Mucosa of stomach (tissue), 1 donor: Measurements from ENCODE around the gene TEKTIP1.

Source experiments
- H3K27me3 ChIP-seq: one replicate; pipeline ENCODE4 v1.7.0; 2013; ENCODE audit warnings: mild to moderate bottlenecking, low read length; ENCODE audit not compliant: control insufficient read depth, insufficient read depth
- H3K36me3 ChIP-seq: one replicate; pipeline ENCODE4 v1.7.0; 2013; ENCODE audit warnings: low read length; ENCODE audit not compliant: control insufficient read depth, insufficient read depth
- H3K4me1 ChIP-seq: one replicate; pipeline ENCODE4 v1.7.0; 2013; ENCODE audit warnings: mild to moderate bottlenecking, low read length; ENCODE audit not compliant: control insufficient read depth, insufficient read depth
- H3K4me3 ChIP-seq: one replicate; pipeline ENCODE4 v1.7.0; 2013; ENCODE audit warnings: low read length
- H3K9ac ChIP-seq: one replicate; pipeline ENCODE4 v1.7.0; 2013; ENCODE audit warnings: mild to moderate bottlenecking, low read length, moderate library complexity
- H3K9me3 ChIP-seq: one replicate; pipeline ENCODE4 v1.7.0; 2013; ENCODE audit warnings: mild to moderate bottlenecking, low read length, moderate library complexity; ENCODE audit not compliant: control insufficient read depth
- donor health status: Pancreatic carcinoma.

Gene TEKTIP1

DNA sequence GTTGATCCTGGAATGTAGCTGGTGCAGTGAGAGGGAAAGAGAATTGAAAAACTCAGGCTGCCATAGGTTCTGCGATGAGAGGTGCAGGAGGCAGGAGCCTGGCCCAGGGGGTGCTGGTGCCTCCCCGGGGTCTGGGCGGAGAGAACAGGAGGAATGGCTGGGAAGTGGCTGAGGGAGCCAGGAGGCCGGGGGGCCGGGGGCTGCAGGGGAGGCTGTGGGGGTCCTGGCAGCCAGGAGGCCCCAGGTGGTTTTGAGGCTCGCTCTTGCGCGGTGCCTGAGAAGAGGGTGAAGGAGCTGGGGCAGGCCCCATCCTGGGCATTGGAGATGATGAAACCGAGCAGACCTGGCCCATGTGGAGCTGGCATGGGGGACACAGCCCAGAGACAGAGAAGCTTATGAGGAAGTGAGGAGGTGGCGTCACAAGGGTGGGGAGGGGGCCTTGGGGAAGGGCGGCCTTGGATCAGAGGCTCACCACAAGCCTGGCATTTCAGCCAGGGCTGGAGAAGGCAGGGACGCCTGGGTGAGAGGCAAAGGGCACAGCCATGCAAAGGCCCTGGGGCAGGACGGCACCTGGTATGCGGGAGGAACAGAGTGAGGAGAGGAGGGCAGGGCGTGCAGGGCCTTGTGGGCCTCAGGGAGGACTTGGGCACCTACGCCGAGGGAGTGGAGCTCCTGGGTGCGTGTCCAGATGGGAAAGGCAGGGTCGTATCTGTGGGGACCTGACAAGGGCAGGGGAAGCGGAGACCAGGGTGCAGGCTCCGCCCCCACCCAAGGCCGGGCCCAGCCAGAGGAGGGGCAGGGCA, 1.3 kb upstream of the TEKTIP1 start:
- Histone ChIP-seq H3K36me3 (peaks cover 7% of the 10 kb centered on the region), H3K4me3 (no peak overlapping the region), H3K9ac (no peak overlapping the region), H3K9me3 (no peaks in the 10 kb centered on the region), H3K4me1 (no peaks in the 10 kb centered on the region), H3K27me3 (no peaks in the 10 kb centered on the region)

DNA sequence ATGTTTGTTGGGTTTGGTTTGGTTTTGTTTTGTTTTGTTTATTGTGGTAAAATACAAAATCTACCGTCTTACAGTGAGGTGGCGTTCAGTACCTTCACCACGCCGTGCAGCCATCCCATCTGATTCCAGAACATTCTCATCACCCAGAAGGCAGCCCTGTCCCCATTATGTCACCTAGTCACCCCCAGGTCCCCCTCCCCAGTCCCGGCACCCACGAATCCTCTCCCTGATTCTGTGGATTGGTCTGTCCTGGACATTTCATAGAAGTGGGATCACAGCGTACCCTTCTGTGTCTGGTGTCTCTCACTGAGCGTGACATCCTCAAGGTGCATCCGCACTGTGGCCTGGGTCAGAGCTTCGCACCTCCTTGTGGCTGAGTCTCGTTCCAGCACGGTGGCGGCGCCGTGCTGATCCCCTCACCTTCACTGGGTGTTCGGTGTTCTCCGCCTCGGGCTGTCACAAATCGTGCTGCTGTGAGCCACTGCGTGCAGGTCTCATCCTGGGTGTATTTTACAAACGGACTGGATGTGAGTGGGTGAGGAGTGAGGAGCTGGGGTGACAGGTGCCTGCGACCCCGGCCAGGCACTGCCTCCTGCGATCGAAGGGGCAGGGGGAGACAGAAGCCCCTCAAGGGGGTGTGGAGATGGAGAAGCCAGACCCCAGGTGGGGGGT, 580 bp upstream of the TEKTIP1 start:
- H3K4me1 ChIP-seq: no peaks in the 10 kb centered on the region
- H3K9ac ChIP-seq: no peak overlapping the region

DNA sequence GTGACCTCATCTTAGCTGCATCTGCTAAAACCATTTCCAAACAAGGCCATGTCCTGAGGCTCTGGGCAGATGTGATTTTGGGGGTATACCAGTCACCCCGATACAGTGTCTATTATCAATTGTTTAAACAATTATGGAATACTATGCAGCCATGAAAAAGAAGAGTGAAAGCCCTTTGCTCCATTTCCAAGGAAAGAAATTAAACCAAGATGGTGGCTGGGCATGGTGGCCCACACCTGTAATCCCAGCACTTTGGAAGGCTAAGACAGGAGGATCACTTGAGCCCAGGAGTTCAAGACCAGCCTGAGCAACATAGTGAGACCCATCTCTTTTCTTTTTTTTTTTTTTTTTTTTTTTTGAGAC, 763 bp downstream of the TEKTIP1 start:
- Histone ChIP-seq H3K9ac (no peak overlapping the region), H3K36me3 (peaks cover 7% of the 10 kb centered on the region), H3K4me1 (no peaks in the 10 kb centered on the region), H3K9me3 (no peaks in the 10 kb centered on the region), H3K4me3 (no peak overlapping the region), H3K27me3 (no peaks in the 10 kb centered on the region)

More for the DNA sequence above, 580 bp upstream of the TEKTIP1 start:
- Histone ChIP-seq H3K36me3 (peaks cover 7% of the 10 kb centered on the region), H3K27me3 (no peaks in the 10 kb centered on the region), H3K9me3 (no peaks in the 10 kb centered on the region), H3K4me3 (no peak overlapping the region)

DNA sequence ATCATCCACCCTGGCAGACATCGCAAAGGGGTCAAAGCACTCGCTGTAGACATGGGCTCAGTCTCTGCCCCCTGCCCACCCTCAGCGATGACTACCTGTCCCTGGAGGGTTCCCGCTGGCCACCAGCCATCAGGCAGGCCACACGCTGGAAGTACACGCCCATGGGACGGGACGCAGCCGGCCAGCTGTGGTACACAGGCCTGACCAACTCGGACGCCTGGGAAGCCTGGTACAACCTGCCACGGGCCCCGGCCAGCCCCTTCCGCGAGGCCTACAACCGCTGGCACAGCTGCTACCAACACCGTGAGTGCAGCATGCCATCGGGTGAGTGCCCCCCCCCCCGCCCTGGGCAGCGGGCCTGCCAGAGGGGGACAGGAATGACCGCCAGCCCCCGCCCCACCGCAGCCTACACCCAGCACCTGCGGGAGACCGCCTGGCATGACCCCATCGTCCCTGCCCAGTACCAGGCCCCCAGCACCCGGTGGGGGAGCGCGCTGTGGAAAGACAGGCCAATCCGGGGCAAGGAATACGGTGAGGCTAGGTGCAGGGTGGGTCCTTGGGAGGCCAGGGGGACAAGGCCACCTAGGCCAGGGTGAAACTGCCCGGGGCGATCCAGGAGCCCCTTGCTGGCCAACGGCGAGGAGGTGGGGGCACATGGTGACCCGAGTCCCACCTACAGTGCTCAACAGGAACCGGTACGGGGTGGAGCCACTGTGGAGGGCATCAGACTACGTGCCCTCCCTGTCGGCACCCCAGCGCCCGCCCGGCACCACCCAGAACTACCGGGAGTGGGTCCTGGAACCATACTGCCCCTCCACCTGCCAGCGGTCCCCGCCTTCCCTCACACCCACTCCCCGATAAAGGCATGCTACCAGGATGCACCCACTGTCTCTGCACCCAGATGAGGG, 4.4 kb downstream of the TEKTIP1 start:
- Histone ChIP-seq H3K9ac (no peak overlapping the region), H3K4me1 (no peaks in the 10 kb centered on the region), H3K4me3 (no peak overlapping the region), H3K9me3 (no peaks in the 10 kb centered on the region), H3K27me3 (no peaks in the 10 kb centered on the region), H3K36me3 (no peaks in the 10 kb centered on the region)

DNA sequence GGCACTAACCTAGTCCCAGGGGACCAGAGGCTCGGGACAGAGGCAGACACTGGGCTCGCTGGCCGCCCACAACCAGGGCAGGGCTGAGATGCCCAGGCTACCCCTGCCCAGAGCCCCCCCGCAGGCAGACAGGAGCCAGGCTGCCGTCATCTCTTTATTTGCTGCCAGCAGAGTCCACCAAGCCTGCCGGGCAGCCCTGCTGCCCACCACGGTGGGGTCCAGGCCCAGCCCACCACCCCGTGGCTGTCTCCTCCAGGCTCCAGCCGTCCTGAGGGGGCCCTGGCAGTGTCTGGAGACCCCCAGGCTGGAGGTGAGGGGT, 5.0 kb downstream of the TEKTIP1 start:
- Histone ChIP-seq H3K9ac (no peak overlapping the region), H3K27me3 (no peaks in the 10 kb centered on the region), H3K4me3 (no peak overlapping the region), H3K36me3 (no peaks in the 10 kb centered on the region), H3K9me3 (no peaks in the 10 kb centered on the region), H3K4me1 (no peaks in the 10 kb centered on the region)

DNA sequence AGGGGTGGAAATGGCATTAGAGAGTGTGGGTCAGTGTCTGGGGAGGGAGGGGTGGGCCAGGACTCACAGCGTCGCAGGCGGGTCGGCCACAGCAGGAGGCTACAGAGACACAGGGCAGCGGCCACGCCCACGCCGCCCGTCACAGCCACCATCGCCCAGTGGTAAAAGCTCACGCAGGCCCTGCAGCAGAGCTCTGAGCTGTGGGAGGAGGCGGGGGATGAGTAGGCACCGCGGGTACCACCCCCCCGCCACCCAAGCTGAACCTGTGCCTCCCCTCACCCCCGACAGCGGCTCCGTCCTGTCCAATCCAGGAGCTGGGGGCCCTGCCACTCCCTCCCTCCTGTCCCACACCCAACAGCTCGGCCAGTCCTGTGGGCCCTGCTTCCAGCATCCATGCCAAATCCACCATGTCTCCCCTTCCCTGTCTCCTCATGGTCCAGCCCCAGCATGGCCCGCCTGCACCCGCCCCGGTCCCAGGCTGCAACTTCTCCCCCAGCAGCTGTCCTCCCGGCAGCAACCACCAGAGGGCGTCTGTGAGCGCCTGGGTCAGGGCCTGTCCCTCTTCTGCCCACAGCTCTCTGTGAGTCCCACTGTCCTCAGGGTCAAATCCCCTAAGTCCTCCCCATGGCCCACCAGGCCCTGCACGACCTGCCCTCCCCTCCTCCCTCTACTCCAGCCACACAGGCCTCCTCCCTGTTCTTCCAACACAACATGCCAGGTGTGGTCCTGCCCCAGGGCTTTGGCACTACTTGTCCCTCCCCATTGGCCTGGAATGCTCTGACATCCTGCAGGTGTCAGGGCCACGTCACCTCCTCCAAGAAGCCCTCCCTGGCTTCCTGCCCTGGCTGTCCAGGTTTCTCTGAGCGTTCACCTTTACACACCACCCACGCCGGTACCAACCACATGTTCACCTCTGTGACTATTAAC, 6.0 kb downstream of the TEKTIP1 start:
- Histone ChIP-seq H3K9me3 (no peaks in the 10 kb centered on the region), H3K9ac (no peak overlapping the region), H3K36me3 (no peaks in the 10 kb centered on the region), H3K27me3 (no peaks in the 10 kb centered on the region), H3K4me1 (no peaks in the 10 kb centered on the region), H3K4me3 (no peak overlapping the region)

DNA sequence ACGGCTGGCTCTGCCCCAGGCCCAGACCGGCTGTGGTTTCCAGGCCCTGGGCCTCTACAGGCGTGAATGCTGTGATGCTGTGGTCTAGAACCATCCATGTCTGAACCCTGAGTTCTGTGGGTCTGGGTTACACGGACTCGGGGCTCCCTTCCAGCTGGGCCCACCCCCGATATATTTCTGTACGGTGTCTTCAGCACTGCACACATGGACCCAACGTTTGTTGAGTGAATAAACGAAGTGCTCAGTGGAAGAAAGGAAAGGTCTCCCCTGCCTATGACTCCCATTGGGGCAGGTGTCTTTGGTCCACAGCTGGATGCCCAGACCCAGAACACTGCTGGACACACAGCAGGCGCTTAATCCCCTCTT, 6.7 kb downstream of the TEKTIP1 start:
- H3K27me3 ChIP-seq: no peaks in the 10 kb centered on the region
- H3K4me3 ChIP-seq: no peak overlapping the region
- no peak overlapping the region for H3K9ac ChIP-seq
- H3K36me3 ChIP-seq: no peaks in the 10 kb centered on the region
- no peaks in the 10 kb centered on the region for H3K4me1 ChIP-seq
- H3K9me3 ChIP-seq: no peaks in the 10 kb centered on the region

DNA sequence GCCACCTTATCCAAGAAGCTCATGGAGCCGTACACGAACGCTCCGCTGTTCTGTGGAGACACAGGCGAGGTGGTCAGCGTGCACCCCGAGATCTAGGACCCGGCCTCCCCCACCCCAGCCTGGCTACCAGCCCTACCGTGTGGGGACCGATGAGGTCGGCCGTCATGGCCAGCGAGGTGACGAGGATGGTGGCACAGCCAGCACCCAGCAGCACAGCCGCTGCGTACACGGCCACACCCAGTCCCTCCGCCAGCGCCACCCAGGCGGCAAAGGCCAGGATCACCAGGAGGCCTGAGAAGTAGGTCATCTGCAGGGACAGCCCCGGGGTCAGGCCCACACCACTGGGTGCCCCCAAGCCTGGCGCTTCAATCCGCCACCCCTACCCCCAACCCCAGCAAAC, 7.1 kb downstream of the TEKTIP1 start:
- no peaks in the 10 kb centered on the region for H3K27me3 ChIP-seq

DNA sequence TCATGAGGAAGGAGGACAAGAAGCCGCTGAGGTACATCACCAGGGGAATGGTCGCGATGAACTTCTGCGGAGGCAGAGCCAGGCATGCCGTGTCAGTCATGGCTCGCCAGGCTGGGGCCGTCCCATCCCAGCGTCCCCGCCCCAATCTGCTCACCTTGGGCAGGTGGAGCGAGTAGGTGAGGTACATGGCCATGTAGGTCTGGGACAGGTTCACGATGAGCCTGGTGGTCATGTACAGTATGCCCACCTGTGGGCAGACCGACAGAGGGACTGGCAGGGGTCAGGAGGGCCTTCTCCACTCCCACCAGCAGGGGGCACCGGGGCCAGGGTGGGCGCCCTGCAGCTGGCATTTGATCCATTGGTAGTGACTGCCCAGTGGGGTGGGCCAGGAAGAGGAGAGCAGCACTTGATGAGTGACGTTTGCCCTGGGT, 8.3 kb downstream of the TEKTIP1 start:
- Histone ChIP-seq H3K4me3 (no peak overlapping the region), H3K27me3 (no peaks in the 10 kb centered on the region), H3K9me3 (no peaks in the 10 kb centered on the region), H3K4me1 (no peaks in the 10 kb centered on the region), H3K9ac (no peak overlapping the region), H3K36me3 (no peaks in the 10 kb centered on the region)

More for the DNA sequence above, 7.1 kb downstream of the TEKTIP1 start:
- no peaks in the 10 kb centered on the region for H3K9me3 ChIP-seq
- no peak overlapping the region for H3K4me3 ChIP-seq
- no peaks in the 10 kb centered on the region for H3K36me3 ChIP-seq
- no peaks in the 10 kb centered on the region for H3K4me1 ChIP-seq
- H3K9ac ChIP-seq: no peak overlapping the region

DNA sequence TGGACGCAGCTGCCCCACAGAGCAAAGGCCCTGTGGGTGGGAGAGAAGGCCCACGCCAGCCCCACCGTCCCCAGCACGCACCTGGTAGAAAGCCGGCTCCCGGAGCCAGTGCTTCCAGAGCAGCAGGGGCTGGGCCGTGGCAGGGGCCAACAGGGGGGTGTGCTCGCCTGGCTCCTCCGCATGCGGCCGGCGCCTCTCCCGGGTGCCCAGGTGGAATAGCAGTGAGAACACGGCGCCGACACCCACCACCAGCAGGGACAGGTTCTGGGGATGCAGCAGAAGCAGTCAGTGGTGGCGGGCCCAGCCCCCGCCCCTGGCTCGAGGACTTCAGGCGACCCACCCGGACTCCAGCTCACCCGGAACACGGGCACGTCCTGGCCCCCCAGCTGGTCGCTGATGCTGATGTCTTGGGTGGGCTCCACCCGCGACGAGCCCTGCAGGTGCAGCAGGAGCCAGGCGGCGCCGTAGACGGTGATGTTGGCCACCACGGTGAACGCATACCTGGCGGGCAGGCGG, 8.9 kb downstream of the TEKTIP1 start:
- Histone ChIP-seq H3K36me3 (no peaks in the 10 kb centered on the region), H3K9me3 (no peaks in the 10 kb centered on the region), H3K9ac (no peak overlapping the region), H3K4me3 (no peak overlapping the region), H3K4me1 (no peaks in the 10 kb centered on the region), H3K27me3 (no peaks in the 10 kb centered on the region)

DNA sequence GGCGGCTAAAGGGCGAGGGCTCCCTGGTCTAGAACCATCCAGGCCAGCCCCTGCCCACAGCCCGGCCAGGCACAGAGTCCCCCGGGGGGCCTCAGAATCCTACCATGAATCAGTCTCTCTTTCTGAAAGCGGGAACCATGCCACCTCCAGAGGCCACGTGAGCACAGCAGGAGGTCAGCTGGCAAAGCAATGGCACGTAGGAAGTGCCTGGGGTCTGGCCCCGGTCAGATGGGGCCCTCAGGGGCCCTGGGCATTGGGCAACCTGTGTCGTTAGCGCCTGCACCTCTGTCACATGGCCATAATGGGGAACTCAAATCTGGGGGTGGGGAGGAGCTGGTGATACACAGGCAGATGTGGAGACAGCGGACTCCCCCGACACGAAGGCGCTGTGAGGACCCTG, 9.6 kb downstream of the TEKTIP1 start:
- Histone ChIP-seq H3K27me3 (no peaks in the 10 kb centered on the region), H3K36me3 (no peaks in the 10 kb centered on the region)

More for the DNA sequence above, 9.6 kb downstream of the TEKTIP1 start:
- Histone ChIP-seq H3K4me3 (no peak overlapping the region), H3K9me3 (no peaks in the 10 kb centered on the region), H3K4me1 (no peaks in the 10 kb centered on the region), H3K9ac (no peak overlapping the region)
